Left cardiac atrium (tissue), 4 donors: ENCODE results near the gene SFN. TPM values are rescaled to one million over a fixed set of nuclear protein-coding genes. Genes with fewer than 3 reads are reported as not detected.

Experiments
- ATAC-seq, 2 donors: fragments of 200-7000 bp; cut with Tn5 transposase; one replicate each; pipeline ENCODE4 v1.9.1; 2020; ENCODE audit warnings: mild to moderate bottlenecking in 2 of 2, moderate library complexity in 2 of 2
- DNase-seq: peaks from one replicate; pipeline ENCODE4 v3.0.0-alpha.2; 2020
- intact Hi-C, 2 donors: fragments of 100-400 bp; cut with DNase I; formaldehyde crosslinking; loops; one replicate each; pipeline versions ENCODE4 v1.14.1 to v1.15.1; 2022 to 2023
- long read RNA-seq: library from polyadenylated mRNA; unstranded; transcript quantifications from one replicate; pipeline ENCODE4 v2.0.0, GENCODE V29; 2021
- total RNA-seq, 2 donors: library from RNA; stranded (reverse); fragmentation: NEBNext Ultra II Directional; extraction: Animal tissue kit (Norgen Biotek cat#: 25700); gene quantifications; one replicate each; pipeline ENCODE4 v1.2.1, GENCODE V29; 2021
- donor health status: DM: no; HTN: yes; CAD: no.
- donor health status: DM: no; HTN: yes; CAD: no; lungs with severe emphysema.
- donor health status: DM: yes; HTN: yes; CAD: no.
- donor health status: Dilated cardiomyopathy.

Gene SFN
- under 1 TPM; 0.18 to 0.42 TPM for total RNA-seq
- long read RNA-seq = 0 reads

- DNase-seq (peak; percentile 25), ATAC-seq (no peak)
- intact Hi-C loops = no loop called here
Observed at GRCh38 chr1:26862781-26863684, at the start of gene SFN. Gene SFN, plus strand, starts transcription at chr1:26863149. Its CDS starts 64 bp downstream, at chr1:26863213.

GRCh38 chr1:26814377-26814776 is 48.6 kb upstream of the SFN start:
- intact Hi-C loops = loop anchor here in 1 of 2 donors (5.0 kb wide), 1 partner anchor 63 kb away; no protein-coding TSS in a partner anchor
- ATAC-seq (no peak), DNase-seq (no peak)

GRCh38 chr1:26814893-26815292 is 48.1 kb upstream of the SFN start:
- intact Hi-C loops = loop anchor here in 1 of 2 donors (5.0 kb wide), 1 partner anchor 62 kb away; no protein-coding TSS in a partner anchor

GRCh38 chr1:26820784-26821269 is 42.1 kb upstream of the SFN start:
- intact Hi-C loops = no loop called here
- DNase-seq = no peak
- peak in 1 of 2 donors; percentile 56 for ATAC-seq

More at GRCh38 chr1:26814893-26815292, 48.1 kb upstream of the SFN start:
- ATAC-seq (no peak), DNase-seq (no peak)

GRCh38 chr1:26822737-26823395 is 40.1 kb upstream of the SFN start:
- intact Hi-C loops = no loop called here

GRCh38 chr1:26824731-26825130 is 38.2 kb upstream of the SFN start:
- no peak for DNase-seq
- ATAC-seq = no peak
- intact Hi-C loops = no loop called here

More at GRCh38 chr1:26822737-26823395, 40.1 kb upstream of the SFN start:
- DNase-seq (no peak), ATAC-seq (no peak)

- intact Hi-C loops = no loop called here
- DNase-seq (peak; percentile 75), ATAC-seq (peak; percentile 82 to 92)
Observed at GRCh38 chr1:26826261-26827105, 36.5 kb upstream of the SFN start, which contains the start of gene ZDHHC18. Gene ZDHHC18, plus strand, starts transcription at chr1:26826688. Its CDS starts 117 bp downstream, at chr1:26826805.

GRCh38 chr1:26827106-26827604 is 35.8 kb upstream of the SFN start:
- DNase-seq (no peak), ATAC-seq (peak in 1 of 2 donors; percentile 2)
- intact Hi-C loops = no loop called here

GRCh38 chr1:26827663-26828062 is 35.3 kb upstream of the SFN start:
- intact Hi-C loops = no loop called here
- DNase-seq (no peak), ATAC-seq (peak in 1 of 2 donors; percentile 6)

- intact Hi-C loops = no loop called here
- peak; percentile 40 to 50 for ATAC-seq
- DNase-seq = no peak
Observed at GRCh38 chr1:26828411-26828991, 34.4 kb upstream of the SFN start.

GRCh38 chr1:26829184-26829911 is 33.6 kb upstream of the SFN start:
- intact Hi-C loops = no loop called here
- DNase-seq (no peak), ATAC-seq (no peak)

GRCh38 chr1:26831059-26831458 is 31.9 kb upstream of the SFN start:
- DNase-seq = no peak
- ATAC-seq = no peak
- intact Hi-C loops = no loop called here

GRCh38 chr1:26831546-26832248 is 31.3 kb upstream of the SFN start:
- no peak for ATAC-seq
- intact Hi-C loops = no loop called here

GRCh38 chr1:26832249-26832960 is 30.5 kb upstream of the SFN start:
- intact Hi-C loops = no loop called here
- ATAC-seq (no peak), DNase-seq (no peak)

More at GRCh38 chr1:26831546-26832248, 31.3 kb upstream of the SFN start:
- DNase-seq = no peak

- DNase-seq (peak; percentile 44), ATAC-seq (peak; percentile 27 to 73)
- intact Hi-C loops = no loop called here
Observed at GRCh38 chr1:26833432-26834405, 29.2 kb upstream of the SFN start.
